ENCODE measurements around the gene SGMS1.
A peak's percentile ranks its signal among the peaks of the same experiment; 100 is the strongest.

The SGMS1 gene

DNA sequence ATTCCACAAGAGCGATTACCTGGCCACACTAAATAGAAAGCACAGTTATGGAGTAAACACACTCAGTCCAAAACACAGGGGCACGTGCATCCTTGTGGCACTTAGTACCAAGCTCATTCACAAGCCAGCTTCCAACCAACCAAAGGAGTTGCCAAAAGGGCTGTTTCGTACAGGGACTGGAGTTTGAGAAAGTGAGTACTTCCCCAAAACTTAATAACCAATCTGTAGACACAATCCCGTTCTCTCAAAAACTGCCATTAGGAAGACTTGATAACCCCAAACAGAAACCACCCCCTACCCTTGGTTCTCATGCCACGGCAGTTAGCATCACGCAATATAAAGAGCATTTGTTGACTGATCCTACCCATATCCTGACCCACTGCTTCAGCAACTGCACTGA lies 206.3 kb downstream of the SGMS1 start:
- peak in 1 of 2 donors; percentile 57 for DNase-seq

DNA sequence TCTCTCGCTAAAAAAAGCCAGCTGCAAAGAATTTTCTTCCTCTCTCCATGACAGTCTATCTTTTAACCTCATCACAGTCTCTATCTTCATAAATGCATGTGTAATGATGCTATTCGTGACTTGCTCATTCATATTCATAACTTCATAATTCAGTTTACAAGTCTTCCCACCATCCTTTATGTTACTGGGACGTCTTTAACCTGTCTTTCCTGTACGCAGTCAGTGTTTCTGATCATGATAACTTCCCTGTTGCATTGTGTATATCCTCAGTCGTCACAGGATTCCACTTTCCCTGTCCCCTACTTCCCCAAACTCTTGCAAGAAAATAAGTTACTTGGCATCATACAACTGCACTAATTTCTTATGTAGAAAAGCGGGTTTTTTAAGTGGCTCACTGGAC lies 206.9 kb downstream of the SGMS1 start:
- DNase-seq, result no peak

DNA sequence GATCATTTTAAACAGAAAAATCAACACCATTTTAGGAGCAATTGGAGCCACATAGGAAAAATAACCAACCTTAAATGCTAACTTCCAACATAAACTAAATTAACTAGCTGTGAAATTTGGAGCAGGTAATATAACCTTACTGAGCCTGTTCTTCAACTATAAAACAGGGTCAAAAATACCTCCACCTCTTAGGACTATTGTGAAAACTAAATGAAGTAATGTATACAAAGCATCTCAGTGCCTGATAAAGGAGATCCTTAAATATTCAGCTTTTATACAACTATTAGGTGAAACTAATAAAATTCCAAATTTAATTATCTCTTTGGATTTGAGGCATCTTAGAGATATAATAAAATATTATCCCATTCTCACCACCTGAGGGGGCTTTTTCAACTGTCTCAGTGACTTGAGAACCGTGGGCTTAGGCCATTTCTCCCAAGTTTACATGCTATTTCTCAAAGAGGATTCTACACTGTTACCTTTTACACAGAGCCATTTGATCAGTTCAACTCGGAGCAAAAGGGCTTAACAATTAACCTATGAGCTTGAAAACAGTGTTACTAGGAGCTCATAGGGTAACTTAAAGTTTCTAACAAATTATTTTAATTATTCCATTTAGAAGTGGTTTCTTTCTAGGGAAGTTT lies 207.5 kb downstream of the SGMS1 start:
- DNase-seq, result no peak

DNA sequence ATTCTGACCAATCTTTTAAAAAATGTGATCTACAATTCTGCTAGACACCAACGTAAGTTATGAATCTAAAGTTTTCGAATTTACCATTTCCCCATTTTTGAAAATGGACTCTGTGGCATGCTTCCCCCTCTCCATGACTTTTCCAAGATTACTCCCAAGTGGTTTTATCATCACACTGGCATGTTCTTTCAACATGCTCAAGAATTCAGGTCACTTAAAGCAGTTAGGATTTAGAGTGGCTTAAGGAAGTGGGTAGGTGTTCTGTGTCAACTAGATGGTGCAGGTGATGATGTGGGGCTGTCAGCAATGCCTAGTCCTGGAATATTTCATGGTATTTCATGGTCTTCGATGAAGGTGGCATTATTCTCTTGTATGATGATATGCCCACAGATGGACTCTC lies 208.5 kb downstream of the SGMS1 start:
- DNase-seq, result no peak

DNA sequence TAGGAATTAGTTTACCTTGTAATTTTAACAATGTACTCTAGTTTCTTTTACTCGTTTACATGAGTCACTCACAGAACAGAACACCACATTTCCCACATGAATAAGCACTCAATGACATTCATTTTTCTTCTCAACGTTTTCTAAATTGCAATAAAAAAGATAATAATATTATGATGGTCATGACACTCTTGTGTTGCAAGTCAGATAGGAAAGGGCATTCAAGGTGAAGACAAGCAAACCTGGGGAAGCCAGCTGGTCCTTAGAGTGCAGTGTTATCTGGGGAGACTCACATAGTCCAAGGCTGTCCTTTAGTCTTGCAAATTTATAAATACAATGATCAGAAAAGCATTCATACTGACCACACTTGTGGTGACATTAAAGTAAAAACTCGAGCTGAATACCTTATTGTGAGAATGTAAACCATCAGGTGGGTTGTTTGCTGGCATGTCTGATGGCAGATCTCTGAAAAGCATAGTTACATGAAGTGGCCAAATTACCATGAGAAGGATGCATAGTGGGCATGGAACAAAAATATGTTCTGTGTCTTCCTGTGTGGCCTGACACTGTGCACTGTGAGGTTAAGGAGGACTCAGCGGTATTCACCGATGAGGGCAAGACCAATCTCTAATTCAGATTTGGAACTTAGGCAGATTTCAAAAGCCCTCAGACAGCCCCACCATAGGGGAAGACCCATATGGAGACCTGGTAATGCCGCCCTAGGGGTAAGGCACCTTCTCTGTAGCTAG lies 213.5 kb downstream of the SGMS1 start:
- no peak for DNase-seq

- no peak for DNase-seq
Measured at GRCh38 chr10:50407076-50407801, 216.5 kb downstream of the SGMS1 start.

GRCh38 chr10:50406457-50407070 lies 217.2 kb downstream of the SGMS1 start:
- DNase-seq, result no peak

- DNase-seq, result no peak
Measured at GRCh38 chr10:50405723-50406122, 218.0 kb downstream of the SGMS1 start.

DNA sequence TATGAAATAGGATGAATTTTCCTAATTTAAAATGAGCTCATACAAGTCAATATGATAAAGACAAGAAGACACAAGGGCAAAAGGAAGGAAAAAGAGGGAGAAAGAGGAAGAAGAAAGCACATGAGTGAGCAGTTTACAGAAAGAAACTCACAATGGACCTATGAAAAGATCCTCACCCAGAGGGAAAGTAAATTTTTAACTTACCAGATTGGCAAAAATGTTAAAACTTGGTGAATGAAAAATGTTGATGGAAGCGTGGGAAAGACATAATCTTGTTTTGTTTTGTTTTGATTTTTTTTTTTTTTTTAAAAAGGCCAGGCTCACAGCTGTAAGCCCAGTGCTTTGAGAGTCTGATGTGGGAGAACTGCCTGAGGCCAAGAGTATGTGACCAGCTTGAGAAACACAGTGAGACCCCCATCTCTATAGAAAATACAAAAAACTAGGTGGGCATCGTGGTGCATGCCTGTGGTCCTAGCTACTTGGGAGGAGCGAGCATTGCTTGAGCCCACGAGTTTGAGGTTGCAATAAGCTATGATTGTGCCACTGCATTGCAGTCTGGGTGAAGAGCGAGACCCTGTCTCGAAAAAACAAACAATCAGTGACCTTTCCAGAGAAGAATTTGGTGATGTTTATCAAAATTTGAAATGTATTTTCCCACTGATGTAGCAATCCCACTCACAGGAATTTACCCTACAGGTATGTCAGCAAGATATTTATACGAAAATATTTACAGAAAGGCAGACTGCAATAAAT lies 219.6 kb downstream of the SGMS1 start:
- DNase-seq, result no peak

DNA sequence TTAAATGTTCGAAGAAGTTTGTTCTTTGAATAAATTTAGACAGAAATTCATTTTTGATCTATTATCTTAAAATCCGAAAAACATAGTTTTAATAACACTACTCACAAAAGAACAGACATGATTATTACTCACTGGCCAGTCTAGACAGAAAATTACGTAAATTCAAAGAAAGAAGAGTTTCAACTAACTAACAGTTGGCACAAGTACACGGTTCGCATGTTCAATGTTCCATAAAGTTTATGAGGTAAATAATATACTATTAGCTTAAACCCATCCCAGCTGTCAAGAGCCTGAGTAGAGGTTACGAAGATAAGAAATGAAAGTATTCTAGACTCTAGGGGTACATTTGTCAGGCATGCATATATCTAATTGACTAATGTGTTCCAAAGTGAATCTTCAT lies 220.7 kb downstream of the SGMS1 start:
- no peak for DNase-seq

DNA sequence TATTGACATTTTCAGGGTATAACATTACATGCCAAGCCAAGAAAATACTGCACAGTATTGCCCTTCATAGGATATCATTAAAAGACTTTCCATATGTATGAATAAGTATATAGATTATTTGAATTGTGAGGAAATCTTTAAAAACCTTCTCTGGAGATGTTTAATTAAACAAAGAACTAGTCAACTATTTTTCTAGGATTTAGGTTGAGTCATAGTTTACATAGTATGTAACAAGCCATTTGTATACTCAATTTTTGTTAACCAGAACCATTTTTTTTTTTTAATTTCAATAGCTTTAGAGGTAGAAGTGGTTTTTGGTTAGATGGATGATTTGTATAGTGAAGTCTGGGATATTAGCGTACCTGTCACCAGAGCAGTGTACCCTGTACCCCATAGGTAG lies 221.3 kb downstream of the SGMS1 start:
- DNase-seq, result no peak

DNA sequence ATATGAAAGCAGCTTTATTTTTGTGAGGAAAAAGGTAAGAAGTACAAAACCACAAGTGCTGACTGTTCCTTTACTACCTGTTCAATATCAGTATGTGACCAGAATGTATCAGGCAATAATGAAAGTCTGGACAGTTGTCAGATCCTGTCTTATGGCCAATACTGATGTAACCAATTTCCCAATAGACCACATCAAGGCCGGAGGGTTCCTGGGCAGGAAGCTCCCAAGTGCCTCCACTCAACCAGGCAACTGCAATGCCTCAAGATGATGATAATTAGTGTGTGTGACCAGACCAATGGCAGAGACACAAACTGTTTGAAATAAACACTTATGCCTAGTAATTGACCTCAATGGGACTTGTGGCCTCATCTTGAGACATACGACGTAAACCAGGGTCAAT lies 223.1 kb downstream of the SGMS1 start:
- no peak for DNase-seq

DNA sequence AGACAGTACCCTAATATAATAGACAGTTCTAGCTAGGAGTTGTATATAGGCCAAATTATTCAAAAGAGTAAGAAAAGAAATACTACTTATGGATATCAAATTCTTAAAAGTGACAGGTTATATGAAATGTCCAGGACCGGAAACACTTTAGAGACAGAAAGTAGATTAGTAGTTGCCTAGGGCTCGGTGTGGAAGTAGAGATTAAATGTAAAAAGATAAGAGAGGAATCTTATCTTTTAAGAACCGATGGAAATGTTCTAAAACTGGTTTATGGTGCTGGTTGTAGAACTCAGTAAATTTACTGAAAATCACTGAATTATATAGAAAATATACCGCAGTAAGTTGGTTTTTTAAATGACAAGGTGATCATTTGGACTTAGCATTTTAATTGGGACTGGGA lies 224.9 kb downstream of the SGMS1 start:
- DNase-seq, result no peak

GRCh38 chr10:50398381-50398780 lies 225.4 kb downstream of the SGMS1 start:
- no peak for DNase-seq

DNA sequence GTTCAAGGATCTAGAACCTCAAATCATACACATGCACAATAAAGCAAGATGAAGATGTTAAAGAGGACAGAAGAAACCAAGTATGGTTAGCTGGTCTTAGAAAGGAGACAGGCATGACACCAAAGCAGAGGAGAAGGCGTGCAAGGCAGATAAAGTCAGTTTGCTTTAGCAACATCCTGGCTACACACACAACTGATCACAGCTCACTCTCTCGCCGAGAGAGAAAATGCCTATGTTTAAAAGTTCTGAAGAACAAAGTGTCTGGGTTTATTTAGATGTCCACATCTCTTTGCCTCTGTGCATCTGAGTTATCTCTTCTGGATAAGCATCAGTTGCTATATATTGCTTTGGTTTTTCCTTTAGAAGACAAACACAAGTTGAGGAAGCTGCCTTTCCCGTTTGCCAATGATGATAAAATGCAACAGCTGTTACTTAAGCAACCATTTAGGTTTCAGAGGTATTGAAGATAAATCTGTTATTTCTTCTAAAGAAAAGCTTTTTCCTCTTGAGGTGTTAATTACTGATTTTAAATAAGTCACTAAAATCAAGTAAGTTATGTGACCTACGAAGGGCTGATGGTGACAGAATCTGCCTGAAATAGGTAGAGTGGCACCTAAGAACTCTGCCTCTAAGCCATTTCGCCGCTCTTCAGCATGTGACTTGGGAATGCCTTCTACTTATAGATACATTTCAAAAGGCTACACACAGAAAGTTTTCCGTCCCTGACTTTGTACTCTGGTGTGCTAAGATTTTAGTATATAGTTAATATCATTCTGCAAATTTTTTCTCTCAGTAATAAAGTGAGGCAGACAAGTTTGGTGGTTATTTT lies 226.2 kb downstream of the SGMS1 start:
- no peak for DNase-seq

DNA sequence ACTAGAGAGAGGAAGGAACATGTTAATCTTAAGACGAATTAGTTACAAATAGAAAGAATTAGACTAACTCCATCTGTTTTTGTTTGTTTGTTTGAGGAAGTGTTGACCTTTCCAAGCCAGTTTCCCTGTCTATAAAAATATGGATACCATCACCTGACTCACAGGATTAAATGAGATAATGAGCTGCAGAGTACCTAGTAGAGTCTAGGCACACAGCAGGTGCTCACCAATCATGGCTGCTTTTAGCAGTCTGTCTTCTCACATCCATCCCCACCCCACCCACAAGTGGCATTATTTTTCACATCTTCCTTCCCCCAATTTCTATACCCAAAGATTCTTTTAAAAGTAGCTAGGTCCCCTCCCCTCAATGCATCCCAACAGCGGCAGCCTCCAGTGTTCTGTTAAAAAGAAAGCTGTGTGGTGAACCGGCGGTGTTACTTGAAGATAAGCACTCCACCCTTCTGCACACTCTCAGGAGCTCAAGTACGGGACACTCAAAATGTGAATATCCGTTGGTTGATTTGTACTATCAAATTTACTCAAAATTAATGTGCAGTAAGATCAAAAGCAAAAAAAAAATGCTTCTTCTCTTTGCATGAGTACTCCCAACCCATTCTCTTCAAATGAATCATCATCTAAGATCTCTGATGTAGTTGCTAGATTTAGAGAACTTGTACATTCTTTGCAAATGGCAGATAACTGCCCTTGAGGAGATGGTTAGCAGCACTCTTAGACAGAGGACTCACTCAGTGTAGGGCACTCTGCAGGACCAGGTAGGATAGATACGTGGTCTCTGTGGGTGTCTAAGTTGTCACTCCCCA lies 227.1 kb downstream of the SGMS1 start:
- no peak for DNase-seq

DNA sequence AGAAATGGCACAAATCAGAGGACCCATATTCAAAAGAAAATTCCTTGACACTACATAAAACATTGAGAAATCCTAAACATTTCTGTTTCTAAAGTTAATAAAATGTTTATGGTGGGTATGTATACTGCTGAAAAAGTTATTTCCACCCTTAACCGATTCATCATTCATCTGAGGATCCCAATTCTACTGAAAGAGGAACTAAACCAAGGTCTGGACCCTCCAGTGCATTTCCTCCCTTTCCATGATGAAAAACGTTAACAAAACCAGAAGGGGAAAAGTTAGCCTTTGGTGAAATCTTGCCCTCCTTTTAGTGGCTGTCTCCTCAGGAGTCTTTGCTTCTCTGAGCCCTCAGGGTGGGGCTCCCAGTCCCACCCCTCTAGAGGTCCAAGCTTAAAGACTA lies 227.9 kb downstream of the SGMS1 start:
- no peak for DNase-seq

DNA sequence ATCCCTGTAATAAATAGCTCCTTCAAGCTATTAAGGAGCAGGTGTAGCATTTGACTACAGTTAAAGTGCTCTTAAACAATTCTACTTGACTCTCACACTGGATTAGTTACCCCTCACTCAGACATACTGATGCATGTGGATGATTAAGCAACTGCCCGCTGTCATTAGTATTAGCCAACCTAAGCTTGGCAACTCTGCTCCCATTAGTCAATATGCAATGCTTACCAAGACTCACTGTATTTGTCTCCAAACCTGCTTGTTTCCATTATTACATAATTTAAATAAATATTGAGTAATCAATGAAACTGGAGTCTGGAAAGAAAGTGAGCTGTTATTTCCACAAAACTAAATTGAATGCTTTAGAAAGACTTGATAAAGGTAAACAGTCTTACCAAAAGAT lies 228.5 kb downstream of the SGMS1 start:
- DNase-seq, result no peak

- no peak for DNase-seq
Measured at GRCh38 chr10:50394832-50395231, 228.9 kb downstream of the SGMS1 start.

DNA sequence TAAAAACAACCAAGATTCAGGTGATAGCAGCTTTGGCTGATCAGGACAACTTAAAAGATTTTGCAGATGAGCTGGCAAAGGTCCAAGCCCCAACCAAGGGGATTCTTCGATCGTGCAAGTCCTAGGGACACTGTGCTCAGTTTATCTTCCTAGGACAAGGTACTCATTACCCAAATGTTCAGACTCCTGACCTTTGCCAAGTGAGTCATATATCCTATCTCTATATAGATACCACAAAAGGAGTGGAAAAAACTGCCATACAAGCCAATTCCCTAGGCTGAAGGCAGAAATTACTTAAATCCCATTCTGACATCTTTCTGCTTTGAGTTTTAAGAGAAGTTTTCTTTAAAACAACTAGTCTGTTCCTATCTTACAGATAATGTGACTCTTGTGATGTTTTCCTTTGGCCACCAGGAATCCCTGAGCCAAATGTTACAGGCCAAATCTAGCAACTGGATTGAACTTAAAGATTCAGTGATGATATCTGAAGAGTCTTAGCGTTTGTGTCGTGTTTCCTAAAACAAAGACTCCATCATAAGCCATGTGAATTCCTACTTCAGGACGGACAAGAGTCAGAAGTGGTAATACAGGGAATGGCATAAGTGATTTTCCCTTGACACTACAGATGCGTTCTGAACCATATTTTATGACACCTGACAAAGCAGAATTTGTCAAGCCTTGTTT lies 229.8 kb downstream of the SGMS1 start:
- DNase-seq, result no peak
